ENCODE measurements around the gene HFE.

- TF ChIP-seq USF2 (IDR thresholded peaks at IDR 0.05; ENCODE audit: borderline replicate concordance, low read depth, low read length) (no peak), TCF7 (IDR thresholded peaks at IDR 0.05; ENCODE audit: borderline replicate concordance) (no peak), CTCF (IDR thresholded peaks at IDR 0.05 in 2 of 3, conservative IDR thresholded peaks at IDR 0.05 in 1 of 3; ENCODE audit: control insufficient read depth in 2 of 3, extremely low read depth in 1 of 3, insufficient read depth in 1 of 3, low read depth in 3 of 3, low read length in 3 of 3) (no peak), GABPA (IDR thresholded peaks at IDR 0.05; ENCODE audit: low read depth) (no peak)
Observed at GRCh38 chr6:26088344-26088743, 1.1 kb downstream of the HFE start.

Measured in GM12878 (cell line).